GM12873 (cell line): ENCODE measurements around the gene CD2.
A peak's percentile ranks its signal among the peaks of the same experiment; 100 is the strongest.

Source experiments
- TF ChIP-seq, protein P1 (sequence below): IDR thresholded peaks from 2 replicates; pipeline ENCODE4 v1.5.1; 2012; ENCODE audit warnings: low read depth, mild to moderate bottlenecking, moderate library complexity, low read length, control low read depth; ENCODE audit not compliant: insufficient read depth; ENCODE audit errors: missing control alignments

CD2 gene

DNA sequence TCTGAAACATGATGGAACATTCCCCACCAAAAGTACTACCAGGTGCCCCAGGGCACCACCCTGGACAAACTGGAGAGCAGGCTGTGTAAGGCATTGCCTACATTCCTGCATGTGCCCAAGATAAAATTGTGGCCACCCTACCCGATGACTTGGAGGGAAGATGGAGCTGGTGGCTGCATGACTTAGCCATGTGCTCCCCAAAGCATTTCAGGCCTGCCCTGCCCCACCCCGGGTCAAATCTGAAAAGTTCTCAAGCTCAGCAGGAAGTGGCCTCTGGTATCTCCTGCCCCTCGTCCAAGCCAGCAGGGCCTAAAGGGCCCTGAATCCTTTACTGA lies 8.5 kb downstream of the CD2 start:
- TF ChIP-seq, protein P1, sequence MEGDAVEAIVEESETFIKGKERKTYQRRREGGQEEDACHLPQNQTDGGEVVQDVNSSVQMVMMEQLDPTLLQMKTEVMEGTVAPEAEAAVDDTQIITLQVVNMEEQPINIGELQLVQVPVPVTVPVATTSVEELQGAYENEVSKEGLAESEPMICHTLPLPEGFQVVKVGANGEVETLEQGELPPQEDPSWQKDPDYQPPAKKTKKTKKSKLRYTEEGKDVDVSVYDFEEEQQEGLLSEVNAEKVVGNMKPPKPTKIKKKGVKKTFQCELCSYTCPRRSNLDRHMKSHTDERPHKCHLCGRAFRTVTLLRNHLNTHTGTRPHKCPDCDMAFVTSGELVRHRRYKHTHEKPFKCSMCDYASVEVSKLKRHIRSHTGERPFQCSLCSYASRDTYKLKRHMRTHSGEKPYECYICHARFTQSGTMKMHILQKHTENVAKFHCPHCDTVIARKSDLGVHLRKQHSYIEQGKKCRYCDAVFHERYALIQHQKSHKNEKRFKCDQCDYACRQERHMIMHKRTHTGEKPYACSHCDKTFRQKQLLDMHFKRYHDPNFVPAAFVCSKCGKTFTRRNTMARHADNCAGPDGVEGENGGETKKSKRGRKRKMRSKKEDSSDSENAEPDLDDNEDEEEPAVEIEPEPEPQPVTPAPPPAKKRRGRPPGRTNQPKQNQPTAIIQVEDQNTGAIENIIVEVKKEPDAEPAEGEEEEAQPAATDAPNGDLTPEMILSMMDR = no peak

DNA sequence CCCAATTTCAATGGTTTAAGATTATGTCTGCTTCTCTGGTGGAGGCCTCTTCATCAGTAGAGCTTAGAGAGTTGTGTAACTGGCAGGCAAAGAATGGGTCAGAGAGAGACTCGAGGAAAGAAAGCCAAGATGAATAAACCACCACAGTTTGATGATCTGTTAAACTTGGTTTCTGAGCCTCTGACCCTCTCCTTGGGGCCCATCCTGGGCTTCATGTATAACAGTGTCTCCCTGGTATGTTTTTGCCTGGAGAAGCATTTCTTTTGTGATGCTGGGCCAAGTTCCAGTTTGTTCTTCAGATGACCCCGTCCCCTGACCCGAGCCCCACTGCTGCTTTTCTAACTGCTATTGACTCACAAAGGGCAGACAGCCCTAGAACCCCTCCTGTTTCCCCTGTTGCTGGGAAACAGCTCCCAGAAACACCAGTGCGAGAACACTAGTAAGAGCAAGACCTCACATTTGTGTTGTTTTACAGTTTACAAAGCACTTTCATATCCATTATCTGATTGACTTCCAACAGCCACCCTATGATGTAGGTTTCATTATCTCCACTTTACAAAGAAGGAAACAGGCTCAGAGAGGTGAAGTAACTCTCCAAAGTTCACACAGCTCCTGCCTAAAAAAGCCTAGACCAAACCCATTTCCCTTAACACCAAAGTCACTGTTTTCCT lies 9.0 kb downstream of the CD2 start:
- TF ChIP-seq, protein P1 = no peak

DNA sequence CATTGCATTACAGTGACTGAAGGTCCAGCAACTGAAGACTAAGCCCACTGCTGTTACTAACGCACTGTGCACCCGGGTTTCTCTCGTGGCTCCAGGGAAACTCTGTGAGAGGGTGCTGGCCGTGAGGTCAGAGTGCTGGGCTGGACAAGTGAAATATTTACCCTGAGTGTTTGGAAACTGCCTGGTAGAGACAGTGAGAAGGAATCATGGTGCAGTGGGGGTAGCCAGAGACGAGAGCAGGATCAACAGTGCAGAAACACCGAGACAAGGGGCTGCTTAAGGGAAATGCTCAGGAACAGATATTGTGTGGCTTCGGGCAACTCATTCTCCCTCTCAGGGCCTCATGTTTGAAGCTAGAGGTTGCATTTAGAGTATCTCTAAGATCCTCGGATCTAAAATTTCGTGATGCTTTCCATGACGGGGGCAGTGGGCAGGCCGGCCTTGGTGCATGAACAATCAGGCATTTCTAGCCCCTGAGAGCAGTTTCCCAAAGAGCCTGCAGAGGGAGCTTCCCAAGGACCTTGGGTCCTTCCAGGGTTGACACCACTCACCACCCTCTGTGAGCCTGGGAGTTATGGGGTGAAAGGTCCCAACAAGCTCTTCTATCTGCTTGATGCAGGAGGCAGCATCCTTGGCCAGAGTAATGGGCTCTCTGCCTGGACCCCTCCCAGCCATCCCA lies 9.7 kb downstream of the CD2 start:
- TF ChIP-seq, protein P1 = peak; percentile 56

DNA sequence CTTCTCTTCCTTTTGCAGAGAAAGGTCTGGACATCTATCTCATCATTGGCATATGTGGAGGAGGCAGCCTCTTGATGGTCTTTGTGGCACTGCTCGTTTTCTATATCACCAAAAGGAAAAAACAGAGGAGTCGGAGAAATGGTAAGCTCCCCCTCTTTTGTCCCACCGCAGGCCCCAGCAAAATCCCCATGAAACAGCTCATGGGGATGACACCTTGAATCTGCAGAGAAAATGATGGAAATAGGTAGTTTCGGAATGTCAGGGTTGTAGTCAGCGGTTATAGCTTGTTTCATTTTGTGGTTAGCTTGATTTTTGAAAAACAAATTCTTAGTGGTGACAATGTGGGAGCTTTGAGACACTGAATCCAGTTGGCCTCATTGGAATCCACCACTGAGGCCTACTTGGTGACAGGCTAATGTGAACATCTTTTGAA lies 10.3 kb downstream of the CD2 start:
- TF ChIP-seq, protein P1 = no peak

DNA sequence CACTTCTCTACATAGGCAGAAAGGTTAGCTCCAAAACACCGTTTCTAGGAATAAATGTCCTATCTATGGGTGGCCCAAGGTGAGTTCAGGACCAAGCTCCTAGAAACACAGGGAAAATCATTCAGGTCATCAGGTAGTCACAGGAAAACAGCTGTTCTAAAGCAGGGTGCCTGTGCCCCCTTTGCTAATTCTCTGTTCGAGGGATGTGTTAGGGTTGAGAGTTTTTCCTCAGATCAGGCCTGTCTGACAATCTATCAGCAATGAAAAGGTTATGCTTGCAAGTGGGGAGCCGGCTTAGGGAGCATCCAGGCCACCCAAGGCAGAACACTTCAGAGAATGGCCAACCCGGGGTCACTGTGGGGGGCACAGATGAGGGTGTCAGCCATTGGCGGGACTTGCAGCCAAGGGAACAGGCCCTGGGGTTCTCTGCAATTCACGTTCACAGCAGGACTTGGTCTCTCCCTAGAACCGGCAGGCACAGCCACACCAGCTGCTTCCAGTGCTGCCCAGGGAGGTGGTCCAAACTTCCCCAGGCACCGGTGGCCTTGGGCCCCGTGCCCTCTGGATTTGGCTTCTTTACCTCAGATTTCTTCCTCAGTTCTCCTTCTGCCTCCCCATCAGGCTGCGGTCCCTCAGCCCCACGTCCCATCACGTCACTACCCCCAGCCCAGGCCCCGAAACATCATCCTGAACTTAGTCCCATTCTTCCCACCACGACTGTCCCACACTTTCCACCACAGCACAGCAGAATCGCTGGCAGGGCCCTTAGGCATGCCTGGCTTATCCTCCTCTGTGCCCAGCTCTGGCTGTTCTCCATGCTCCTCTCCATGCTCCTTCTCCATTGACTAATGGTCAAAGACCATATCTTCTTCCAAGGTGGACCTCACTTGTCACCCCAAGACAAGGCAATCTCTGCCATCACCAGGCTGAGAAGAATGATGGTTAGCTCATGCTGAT lies 11.0 kb downstream of the CD2 start:
- TF ChIP-seq, protein P1 = no peak

DNA sequence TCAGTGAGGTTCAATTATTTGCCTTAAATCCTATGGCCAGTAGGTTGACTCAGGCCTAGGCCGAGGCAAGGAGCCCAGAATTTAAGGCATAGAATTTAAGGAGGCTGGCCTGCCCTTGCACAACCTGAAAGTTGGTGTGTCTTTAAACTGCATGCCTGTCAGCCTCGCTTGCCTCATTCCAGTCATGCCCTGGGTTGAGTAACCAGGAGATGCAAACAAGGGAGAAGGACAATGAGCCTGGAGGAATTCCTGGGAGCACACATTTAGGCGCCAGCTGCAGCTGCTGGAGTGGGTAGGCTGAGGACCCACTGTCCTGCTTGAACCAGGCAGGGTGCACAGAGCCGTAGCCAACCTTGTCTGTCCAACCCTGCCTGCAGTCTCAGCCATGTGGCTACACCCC lies 11.7 kb downstream of the CD2 start:
- TF ChIP-seq, protein P1 = no peak
